Osteocyte (in vitro differentiated cells): ENCODE data around the gene RABL3. TPM values are rescaled to one million over a fixed set of nuclear protein-coding genes. Genes with fewer than 3 reads are reported as not detected.
A peak's percentile ranks its signal among the peaks of the same experiment; 100 is the strongest.

ENCODE experiments used
- DNase-seq: peaks from one replicate; pipeline ENCODE4 v3.0.0; 2021; ENCODE audit warnings: mixed read lengths; ENCODE audit not compliant: unreplicated experiment; ENCODE audit errors: extremely low spot score
- H3K27ac Mint-ChIP-seq: one replicate; pipeline ENCODE4 v1.8.0; 2021; ENCODE audit warnings: mild to moderate bottlenecking, mixed read lengths; ENCODE audit not compliant: unreplicated experiment
- H3K27me3 Mint-ChIP-seq: one replicate; pipeline ENCODE4 v1.8.0; 2021; ENCODE audit warnings: mixed read lengths; ENCODE audit not compliant: unreplicated experiment
- H3K36me3 Mint-ChIP-seq: one replicate; pipeline ENCODE4 v1.8.0; 2021; ENCODE audit warnings: mixed read lengths; ENCODE audit not compliant: unreplicated experiment
- H3K4me1 Mint-ChIP-seq: one replicate; pipeline ENCODE4 v1.8.0; 2021; ENCODE audit warnings: mixed read lengths; ENCODE audit not compliant: unreplicated experiment
- H3K4me3 Mint-ChIP-seq: one replicate; pipeline ENCODE4 v1.8.0; 2021; ENCODE audit warnings: mild to moderate bottlenecking, moderate library complexity, mixed read lengths; ENCODE audit not compliant: unreplicated experiment
- H3K9me3 Mint-ChIP-seq: one replicate; pipeline ENCODE4 v1.8.0; 2021; ENCODE audit warnings: mixed read lengths; ENCODE audit not compliant: unreplicated experiment
- CTCF ChIP-seq: fragments of 200-600 bp; sonication (generic); IDR thresholded peaks from 2 replicates; pipeline ENCODE4 v1.5.0; 2021; ENCODE audit warnings: antibody characterized with exemption, mild to moderate bottlenecking, moderate library complexity
- total RNA-seq: library from RNA; stranded (reverse); gene quantifications from 2 replicates; pipeline ENCODE4 v1.2.1, GENCODE V29; 2021

RABL3 gene
- total RNA-seq, 1 donor from 2014 or later, result 17.4 TPM

- Mint-ChIP-seq H3K4me1 (peaks cover 24% of the 10 kb centered on the region), H3K27me3 (no peaks in the 10 kb centered on the region), H3K9me3 (no peaks in the 10 kb centered on the region), H3K4me3 (no peak overlapping the region), H3K36me3 (peaks cover 5% of the 10 kb centered on the region), H3K27ac (no peak overlapping the region)
- DNase-seq, result no peak
- no peak for TF ChIP-seq CTCF
Measured at GRCh38 chr3:120769436-120769835, 27.1 kb upstream of the RABL3 start.

- Mint-ChIP-seq H3K4me1 (peaks cover 47% of the 10 kb centered on the region), H3K27me3 (no peaks in the 10 kb centered on the region), H3K36me3 (peaks cover 2% of the 10 kb centered on the region), H3K4me3 (no peak overlapping the region), H3K27ac (no peak overlapping the region), H3K9me3 (no peaks in the 10 kb centered on the region)
- DNase-seq, result no peak
- no peak for TF ChIP-seq CTCF
Measured at GRCh38 chr3:120767106-120767505, 24.8 kb upstream of the RABL3 start.

- H3K36me3 Mint-ChIP-seq, result peaks cover 2% of the 10 kb centered on the region
- no peak overlapping the region for H3K4me3 Mint-ChIP-seq
- no peaks in the 10 kb centered on the region for H3K27me3 Mint-ChIP-seq
- no peak for DNase-seq
- no peak for TF ChIP-seq CTCF
- peaks cover 50% of the 10 kb centered on the region for H3K4me1 Mint-ChIP-seq
- no peak overlapping the region for H3K27ac Mint-ChIP-seq
- no peaks in the 10 kb centered on the region for H3K9me3 Mint-ChIP-seq
Measured at GRCh38 chr3:120766576-120766975, 24.3 kb upstream of the RABL3 start.

- H3K27me3 Mint-ChIP-seq, result no peaks in the 10 kb centered on the region
- H3K4me1 Mint-ChIP-seq, result peaks cover 50% of the 10 kb centered on the region
- H3K36me3 Mint-ChIP-seq, result peaks cover 2% of the 10 kb centered on the region
- TF ChIP-seq CTCF, result no peak
- H3K9me3 Mint-ChIP-seq, result no peaks in the 10 kb centered on the region
- no peak overlapping the region for H3K27ac Mint-ChIP-seq
- H3K4me3 Mint-ChIP-seq, result no peak overlapping the region
- no peak for DNase-seq
Measured at GRCh38 chr3:120765830-120766493, 23.6 kb upstream of the RABL3 start.

- peak overlapping the region; percentile 57 for H3K27ac Mint-ChIP-seq
- H3K9me3 Mint-ChIP-seq, result no peaks in the 10 kb centered on the region
- H3K36me3 Mint-ChIP-seq, result peaks cover 7% of the 10 kb centered on the region
- DNase-seq, result no peak
- TF ChIP-seq CTCF, result no peak
- H3K27me3 Mint-ChIP-seq, result no peaks in the 10 kb centered on the region
- H3K4me3 Mint-ChIP-seq, result no peak overlapping the region
- H3K4me1 Mint-ChIP-seq, result peaks cover 50% of the 10 kb centered on the region
Measured at GRCh38 chr3:120764206-120764605, 21.9 kb upstream of the RABL3 start.
